GM23338 (cell line): ENCODE results near the gene MRPL44. TPM values are rescaled to one million over a fixed set of nuclear protein-coding genes. Genes with fewer than 3 reads are reported as not detected.

Experiments
- ATAC-seq: fragments of 200-7000 bp; cut with Tn5 transposase; 3 replicates; pipeline ENCODE4 v1.9.1; 2020
- DNase-seq: peaks from one replicate; pipeline ENCODE4 v3.0.0-alpha.2; 2015; ENCODE audit warnings: low spot score
- H2AFZ ChIP-seq: fragments of 200-600 bp; sonication (generic); 2 replicates; pipeline ENCODE4 v1.8.0; 2016; ENCODE audit warnings: antibody characterized with exemption, mild to moderate bottlenecking, moderate library complexity
- H3F3A ChIP-seq: fragments of 200-600 bp; sonication (generic); replicated peaks from 2 replicates; pipeline ENCODE4 v1.8.0; 2017; ENCODE audit warnings: antibody characterized with exemption, mixed run types, low read depth
- H3K27ac ChIP-seq: fragments of 200-600 bp; sonication (generic); 2 replicates; pipeline ENCODE4 v1.6.1; 2016; ENCODE audit warnings: low read depth
- H3K27me3 ChIP-seq: fragments of 200-600 bp; sonication (generic); 2 replicates; pipeline ENCODE4 v1.8.0; 2016; ENCODE audit warnings: mild to moderate bottlenecking, mixed run types, moderate library complexity; ENCODE audit not compliant: insufficient read depth
- H3K36me3 ChIP-seq: fragments of 200-600 bp; sonication (generic); 2 replicates; pipeline ENCODE4 v1.8.0; 2016; ENCODE audit warnings: mild to moderate bottlenecking; ENCODE audit not compliant: insufficient read depth
- H3K4me1 ChIP-seq: fragments of 200-600 bp; sonication (generic); 2 replicates; pipeline ENCODE4 v1.8.0; 2016; ENCODE audit warnings: mild to moderate bottlenecking, moderate library complexity; ENCODE audit not compliant: insufficient read depth
- H3K4me2 ChIP-seq: fragments of 200-600 bp; sonication (generic); 2 replicates; pipeline ENCODE4 v1.7.1; 2017; ENCODE audit warnings: mixed run types
- H3K4me3 ChIP-seq: fragments of 200-600 bp; sonication (generic); 2 replicates; pipeline ENCODE4 v1.6.1; 2016; ENCODE audit warnings: mixed run types
- H3K79me2 ChIP-seq: fragments of 200-600 bp; sonication (generic); replicated peaks from 2 replicates; pipeline ENCODE4 v1.8.0; 2017; ENCODE audit warnings: mild to moderate bottlenecking; ENCODE audit not compliant: insufficient read depth
- H3K9me2 ChIP-seq: fragments of 200-600 bp; sonication (generic); 2 replicates; pipeline ENCODE4 v1.8.0; 2017; ENCODE audit not compliant: insufficient read depth
- H4K20me1 ChIP-seq: fragments of 200-600 bp; sonication (generic); replicated peaks from 2 replicates; pipeline ENCODE4 v1.8.0; 2017; ENCODE audit warnings: mild to moderate bottlenecking; ENCODE audit not compliant: insufficient read depth
- H3K27ac Mint-ChIP-seq: 2 replicates; pipeline ENCODE4 v1.8.0; 2020; ENCODE audit warnings: inconsistent platforms, mild to moderate bottlenecking, moderate library complexity, mixed read lengths
- H3K27me3 Mint-ChIP-seq: 3 replicates; pipeline ENCODE4 v1.8.0; 2022; ENCODE audit warnings: low read depth, mild to moderate bottlenecking, moderate library complexity, mixed read lengths, inconsistent platforms; ENCODE audit not compliant: insufficient read depth, poor library complexity
- H3K36me3 Mint-ChIP-seq: 3 replicates; pipeline ENCODE4 v1.8.0; 2021; ENCODE audit warnings: low read depth, mild to moderate bottlenecking, inconsistent platforms, moderate library complexity, mixed read lengths
- H3K4me1 Mint-ChIP-seq: 3 replicates; pipeline ENCODE4 v1.8.0; 2020; ENCODE audit warnings: mild to moderate bottlenecking, inconsistent platforms, mixed read lengths
- H3K4me3 Mint-ChIP-seq: 3 replicates; pipeline ENCODE4 v1.8.0; 2021; ENCODE audit warnings: moderate library complexity, mild to moderate bottlenecking, inconsistent platforms, mixed read lengths
- H3K9me3 Mint-ChIP-seq: 3 replicates; pipeline ENCODE4 v1.8.0; 2020; ENCODE audit warnings: moderate library complexity, mild to moderate bottlenecking, inconsistent platforms, mixed read lengths
- CREB1 ChIP-seq: fragments of 250-450 bp; sonication (Bioruptor Pico); IDR thresholded peaks from 2 replicates; pipeline ENCODE4 v1.5.0; 2020; ENCODE audit warnings: low read depth, mild to moderate bottlenecking, moderate library complexity
- EZH2phosphoT487 ChIP-seq: fragments of 200-600 bp; sonication (generic); IDR thresholded peaks from one replicate; pipeline ENCODE4 v1.8.1; 2018; ENCODE audit warnings: antibody characterized with exemption; ENCODE audit not compliant: unreplicated experiment
- NANOG ChIP-seq: IDR thresholded peaks from 2 replicates; pipeline ENCODE4 v1.6.1; 2016; ENCODE audit warnings: antibody characterized with exemption, borderline replicate concordance
- STAT1 ChIP-seq: IDR thresholded peaks from one replicate; pipeline ENCODE4 v1.6.1; 2016; ENCODE audit warnings: antibody characterized with exemption; ENCODE audit not compliant: unreplicated experiment
- ZNF331 ChIP-seq: fragments of 250-450 bp; sonication (Bioruptor Pico); IDR thresholded peaks from 2 replicates; pipeline ENCODE4 v1.5.0; 2020; ENCODE audit warnings: low read depth, mild to moderate bottlenecking, moderate library complexity
- polyA plus RNA-seq: library from polyadenylated mRNA; unstranded; fragments of >200 nt; fragmentation: Nextera tagmentation; extraction: Ambion mirVana; gene quantifications from 2 replicates; pipeline ENCODE4 v1.2.1, GENCODE V29; 2016
- total RNA-seq: library from RNA; depleted of rRNA; stranded (reverse); fragments of >200 nt; shearing (Covaris generic); gene quantifications from 2 replicates; pipeline ENCODE4 v1.2.3, GENCODE V29; 2014
- TF ChIP-seq, protein P1 (sequence below), 2 experiments: fragments of 200-600 bp in 1 of 2; sonication (generic) in 1 of 2; conservative IDR thresholded peaks; 2 replicates each; pipeline versions ENCODE4 v1.5.1 to v1.6.1; 2016 to 2017; ENCODE audit warnings: antibody characterized with exemption in 2 of 2, low read depth in 2 of 2, mild to moderate bottlenecking in 2 of 2, moderate library complexity in 1 of 2
- TF ChIP-seq, protein P2 (sequence below): fragments of 250-450 bp; sonication (Bioruptor Pico); IDR thresholded peaks from 2 replicates; pipeline ENCODE4 v1.5.0; 2020; ENCODE audit warnings: mild to moderate bottlenecking, moderate library complexity
- TF ChIP-seq, protein P3 (sequence below): IDR thresholded peaks from 2 replicates; pipeline ENCODE4 v1.6.1; 2016; ENCODE audit warnings: antibody characterized with exemption

The MRPL44 gene
- total and polyA plus RNA-seq, 2 experiments from 2014 or later, result 38.4 to 55.8 TPM

DNA sequence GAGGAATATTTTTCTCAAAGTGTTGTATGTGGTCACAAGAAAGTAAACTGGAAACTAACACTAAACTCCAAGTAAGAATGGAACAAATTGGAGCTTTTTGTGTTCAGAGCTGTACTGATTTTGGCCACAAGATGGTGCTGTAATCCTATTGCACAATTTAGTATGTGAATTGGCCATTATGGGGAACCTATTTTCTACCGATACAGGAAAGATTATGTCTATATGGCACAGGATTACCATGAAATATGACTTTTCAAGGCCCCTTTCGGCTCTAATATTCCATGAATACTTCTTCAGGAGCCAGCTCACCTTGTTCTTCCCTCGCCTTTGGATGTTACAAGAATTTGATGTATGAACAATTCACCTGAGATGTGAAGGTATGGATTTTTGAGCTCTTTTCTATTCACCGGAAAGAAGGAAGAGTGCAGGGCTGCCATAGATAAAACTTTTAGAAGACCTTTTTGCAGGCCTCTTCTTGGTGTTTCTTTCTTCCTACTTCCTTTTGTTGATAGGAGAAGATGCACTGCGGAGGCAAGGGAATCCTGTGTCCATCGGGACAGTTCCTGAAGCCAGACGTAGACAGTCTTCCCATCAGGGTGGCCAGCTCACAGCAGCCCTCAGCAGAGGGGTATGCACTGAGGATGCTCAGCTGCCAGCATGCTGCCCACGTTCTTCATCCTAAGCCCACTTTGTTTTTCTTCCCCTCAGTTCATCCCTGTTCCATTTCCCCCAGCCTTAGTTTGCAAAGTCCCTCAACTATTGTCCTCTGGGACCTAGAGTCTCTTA is 13.3 kb downstream of the MRPL44 start:
- Histone ChIP-seq H3K27ac (no peak overlapping the region), H3K9me2 (no peaks in the 10 kb centered on the region), H3K4me2 (no peak overlapping the region), H3K79me2 (peaks cover under 1% of the 10 kb centered on the region; the same call in 1 of the 2 replicates), H3K4me3 (no peak overlapping the region), H3K4me1 (no peaks in the 10 kb centered on the region), H4K20me1 (no peaks in the 10 kb centered on the region; the same call in 1 of the 2 replicates), H3F3A (no peaks in the 10 kb centered on the region), H3K36me3 (peaks cover 24% of the 10 kb centered on the region; the same call in 1 of the 2 replicates), H2AFZ (no peak overlapping the region), H3K27me3 (no peaks in the 10 kb centered on the region)
- Mint-ChIP-seq H3K36me3 (peaks cover 21% of the 10 kb centered on the region; the same call in 2 of the 3 replicates), H3K4me1 (peaks cover 15% of the 10 kb centered on the region; the same call in 2 of the 3 replicates), H3K9me3 (no peaks in the 10 kb centered on the region), H3K27ac (no peak overlapping the region), H3K27me3 (peaks cover 3% of the 10 kb centered on the region), H3K4me3 (no peak overlapping the region)
- TF ChIP-seq, protein P1, sequence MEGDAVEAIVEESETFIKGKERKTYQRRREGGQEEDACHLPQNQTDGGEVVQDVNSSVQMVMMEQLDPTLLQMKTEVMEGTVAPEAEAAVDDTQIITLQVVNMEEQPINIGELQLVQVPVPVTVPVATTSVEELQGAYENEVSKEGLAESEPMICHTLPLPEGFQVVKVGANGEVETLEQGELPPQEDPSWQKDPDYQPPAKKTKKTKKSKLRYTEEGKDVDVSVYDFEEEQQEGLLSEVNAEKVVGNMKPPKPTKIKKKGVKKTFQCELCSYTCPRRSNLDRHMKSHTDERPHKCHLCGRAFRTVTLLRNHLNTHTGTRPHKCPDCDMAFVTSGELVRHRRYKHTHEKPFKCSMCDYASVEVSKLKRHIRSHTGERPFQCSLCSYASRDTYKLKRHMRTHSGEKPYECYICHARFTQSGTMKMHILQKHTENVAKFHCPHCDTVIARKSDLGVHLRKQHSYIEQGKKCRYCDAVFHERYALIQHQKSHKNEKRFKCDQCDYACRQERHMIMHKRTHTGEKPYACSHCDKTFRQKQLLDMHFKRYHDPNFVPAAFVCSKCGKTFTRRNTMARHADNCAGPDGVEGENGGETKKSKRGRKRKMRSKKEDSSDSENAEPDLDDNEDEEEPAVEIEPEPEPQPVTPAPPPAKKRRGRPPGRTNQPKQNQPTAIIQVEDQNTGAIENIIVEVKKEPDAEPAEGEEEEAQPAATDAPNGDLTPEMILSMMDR (conservative IDR thresholded peaks at IDR 0.05; ENCODE audit: low read depth in 2 of 2), result peak; percentile 90 to 99
- TF ChIP-seq STAT1, result no peak
- peak; percentile 66 for ATAC-seq
- DNase-seq, result peak; percentile 79

DNA sequence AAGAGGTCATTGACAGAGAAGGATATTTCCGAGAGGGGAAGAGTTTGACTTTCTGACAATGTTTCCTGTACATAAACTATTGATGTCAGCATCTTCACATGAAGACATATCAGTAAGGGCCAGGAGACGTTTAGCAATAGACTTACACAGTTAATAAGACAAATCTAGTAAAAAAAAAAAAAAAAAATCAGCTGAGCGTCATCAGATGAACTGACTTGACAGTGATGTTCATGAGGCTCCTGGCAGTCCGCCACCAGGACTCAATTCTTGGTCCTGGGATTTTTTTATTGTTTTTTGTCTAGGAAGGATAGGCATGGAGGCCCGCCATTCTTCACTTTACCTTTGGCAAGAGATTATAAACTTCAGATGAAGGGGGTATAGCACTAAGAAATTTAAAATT is 14.5 kb downstream of the MRPL44 start:
- Histone ChIP-seq H3K4me3 (no peak overlapping the region), H3K36me3 (peaks cover 19% of the 10 kb centered on the region; the same call in 1 of the 2 replicates), H3K9me2 (no peaks in the 10 kb centered on the region), H3K4me1 (no peaks in the 10 kb centered on the region), H4K20me1 (no peaks in the 10 kb centered on the region; the same call in 1 of the 2 replicates), H3K27me3 (no peaks in the 10 kb centered on the region), H3K79me2 (no peaks in the 10 kb centered on the region), H2AFZ (no peak overlapping the region), H3K4me2 (no peak overlapping the region), H3F3A (no peaks in the 10 kb centered on the region), H3K27ac (no peak overlapping the region)
- H3K27ac Mint-ChIP-seq, result no peak overlapping the region; the same call in 1 of the 2 replicates
- no peak for ATAC-seq
- no peak for DNase-seq
- H3K4me3 Mint-ChIP-seq, result no peak overlapping the region
- H3K4me1 Mint-ChIP-seq, result peaks cover 15% of the 10 kb centered on the region; the same call in 2 of the 3 replicates
- H3K27me3 Mint-ChIP-seq, result peaks cover 3% of the 10 kb centered on the region
- no peaks in the 10 kb centered on the region for H3K9me3 Mint-ChIP-seq
- H3K36me3 Mint-ChIP-seq, result peaks cover 12% of the 10 kb centered on the region; the same call in 2 of the 3 replicates
- no peak for TF ChIP-seq ZNF331 (CRISPR knock-in tag)
- no peak for TF ChIP-seq CREB1 (CRISPR knock-in tag)
- TF ChIP-seq, protein P1 (conservative IDR thresholded peaks at IDR 0.05; ENCODE audit: low read depth in 2 of 2), result no peak
- TF ChIP-seq STAT1, result no peak
- TF ChIP-seq, protein P2, sequence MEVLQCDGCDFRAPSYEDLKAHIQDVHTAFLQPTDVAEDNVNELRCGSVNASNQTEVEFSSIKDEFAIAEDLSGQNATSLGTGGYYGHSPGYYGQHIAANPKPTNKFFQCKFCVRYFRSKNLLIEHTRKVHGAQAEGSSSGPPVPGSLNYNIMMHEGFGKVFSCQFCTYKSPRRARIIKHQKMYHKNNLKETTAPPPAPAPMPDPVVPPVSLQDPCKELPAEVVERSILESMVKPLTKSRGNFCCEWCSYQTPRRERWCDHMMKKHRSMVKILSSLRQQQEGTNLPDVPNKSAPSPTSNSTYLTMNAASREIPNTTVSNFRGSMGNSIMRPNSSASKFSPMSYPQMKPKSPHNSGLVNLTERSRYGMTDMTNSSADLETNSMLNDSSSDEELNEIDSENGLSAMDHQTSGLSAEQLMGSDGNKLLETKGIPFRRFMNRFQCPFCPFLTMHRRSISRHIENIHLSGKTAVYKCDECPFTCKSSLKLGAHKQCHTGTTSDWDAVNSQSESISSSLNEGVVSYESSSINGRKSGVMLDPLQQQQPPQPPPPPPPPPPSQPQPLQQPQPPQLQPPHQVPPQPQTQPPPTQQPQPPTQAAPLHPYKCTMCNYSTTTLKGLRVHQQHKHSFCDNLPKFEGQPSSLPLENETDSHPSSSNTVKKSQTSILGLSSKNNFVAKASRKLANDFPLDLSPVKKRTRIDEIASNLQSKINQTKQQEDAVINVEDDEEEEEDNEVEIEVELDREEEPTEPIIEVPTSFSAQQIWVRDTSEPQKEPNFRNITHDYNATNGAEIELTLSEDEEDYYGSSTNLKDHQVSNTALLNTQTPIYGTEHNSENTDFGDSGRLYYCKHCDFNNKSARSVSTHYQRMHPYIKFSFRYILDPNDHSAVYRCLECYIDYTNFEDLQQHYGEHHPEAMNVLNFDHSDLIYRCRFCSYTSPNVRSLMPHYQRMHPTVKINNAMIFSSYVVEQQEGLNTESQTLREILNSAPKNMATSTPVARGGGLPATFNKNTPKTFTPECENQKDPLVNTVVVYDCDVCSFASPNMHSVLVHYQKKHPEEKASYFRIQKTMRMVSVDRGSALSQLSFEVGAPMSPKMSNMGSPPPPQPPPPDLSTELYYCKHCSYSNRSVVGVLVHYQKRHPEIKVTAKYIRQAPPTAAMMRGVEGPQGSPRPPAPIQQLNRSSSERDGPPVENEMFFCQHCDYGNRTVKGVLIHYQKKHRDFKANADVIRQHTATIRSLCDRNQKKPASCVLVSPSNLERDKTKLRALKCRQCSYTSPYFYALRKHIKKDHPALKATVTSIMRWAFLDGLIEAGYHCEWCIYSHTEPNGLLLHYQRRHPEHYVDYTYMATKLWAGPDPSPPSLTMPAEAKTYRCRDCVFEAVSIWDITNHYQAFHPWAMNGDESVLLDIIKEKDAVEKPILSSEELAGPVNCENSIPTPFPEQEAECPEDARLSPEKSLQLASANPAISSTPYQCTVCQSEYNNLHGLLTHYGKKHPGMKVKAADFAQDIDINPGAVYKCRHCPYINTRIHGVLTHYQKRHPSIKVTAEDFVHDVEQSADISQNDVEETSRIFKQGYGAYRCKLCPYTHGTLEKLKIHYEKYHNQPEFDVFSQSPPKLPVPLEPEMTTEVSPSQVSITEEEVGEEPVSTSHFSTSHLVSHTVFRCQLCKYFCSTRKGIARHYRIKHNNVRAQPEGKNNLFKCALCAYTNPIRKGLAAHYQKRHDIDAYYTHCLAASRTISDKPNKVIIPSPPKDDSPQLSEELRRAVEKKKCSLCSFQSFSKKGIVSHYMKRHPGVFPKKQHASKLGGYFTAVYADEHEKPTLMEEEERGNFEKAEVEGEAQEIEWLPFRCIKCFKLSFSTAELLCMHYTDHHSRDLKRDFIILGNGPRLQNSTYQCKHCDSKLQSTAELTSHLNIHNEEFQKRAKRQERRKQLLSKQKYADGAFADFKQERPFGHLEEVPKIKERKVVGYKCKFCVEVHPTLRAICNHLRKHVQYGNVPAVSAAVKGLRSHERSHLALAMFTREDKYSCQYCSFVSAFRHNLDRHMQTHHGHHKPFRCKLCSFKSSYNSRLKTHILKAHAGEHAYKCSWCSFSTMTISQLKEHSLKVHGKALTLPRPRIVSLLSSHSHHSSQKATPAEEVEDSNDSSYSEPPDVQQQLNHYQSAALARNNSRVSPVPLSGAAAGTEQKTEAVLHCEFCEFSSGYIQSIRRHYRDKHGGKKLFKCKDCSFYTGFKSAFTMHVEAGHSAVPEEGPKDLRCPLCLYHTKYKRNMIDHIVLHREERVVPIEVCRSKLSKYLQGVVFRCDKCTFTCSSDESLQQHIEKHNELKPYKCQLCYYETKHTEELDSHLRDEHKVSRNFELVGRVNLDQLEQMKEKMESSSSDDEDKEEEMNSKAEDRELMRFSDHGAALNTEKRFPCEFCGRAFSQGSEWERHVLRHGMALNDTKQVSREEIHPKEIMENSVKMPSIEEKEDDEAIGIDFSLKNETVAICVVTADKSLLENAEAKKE (CRISPR knock-in tag), result no peak
- TF ChIP-seq NANOG, result no peak
- TF ChIP-seq, protein P3, sequence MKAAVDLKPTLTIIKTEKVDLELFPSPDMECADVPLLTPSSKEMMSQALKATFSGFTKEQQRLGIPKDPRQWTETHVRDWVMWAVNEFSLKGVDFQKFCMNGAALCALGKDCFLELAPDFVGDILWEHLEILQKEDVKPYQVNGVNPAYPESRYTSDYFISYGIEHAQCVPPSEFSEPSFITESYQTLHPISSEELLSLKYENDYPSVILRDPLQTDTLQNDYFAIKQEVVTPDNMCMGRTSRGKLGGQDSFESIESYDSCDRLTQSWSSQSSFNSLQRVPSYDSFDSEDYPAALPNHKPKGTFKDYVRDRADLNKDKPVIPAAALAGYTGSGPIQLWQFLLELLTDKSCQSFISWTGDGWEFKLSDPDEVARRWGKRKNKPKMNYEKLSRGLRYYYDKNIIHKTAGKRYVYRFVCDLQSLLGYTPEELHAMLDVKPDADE, result no peak
- TF ChIP-seq EZH2phosphoT487, result no peak
